PC-9 (cell line): ENCODE measurements around the gene PRLR.

Experiments
- EZH2 ChIP-seq: fragments of 200-600 bp; sonication (generic); IDR thresholded peaks from 2 replicates; pipeline ENCODE4 v1.8.0; 2017; ENCODE audit warnings: antibody characterized with exemption, low read depth
- TF ChIP-seq, protein P1 (sequence below): fragments of 200-600 bp; sonication (generic); conservative IDR thresholded peaks from 2 replicates; pipeline ENCODE4 v1.6.1; 2017; ENCODE audit warnings: mixed run types, antibody characterized with exemption, mild to moderate bottlenecking, moderate library complexity

GRCh38 chr5:35016174-35017051 lies 213.9 kb downstream of the PRLR start:
- TF ChIP-seq, protein P1, sequence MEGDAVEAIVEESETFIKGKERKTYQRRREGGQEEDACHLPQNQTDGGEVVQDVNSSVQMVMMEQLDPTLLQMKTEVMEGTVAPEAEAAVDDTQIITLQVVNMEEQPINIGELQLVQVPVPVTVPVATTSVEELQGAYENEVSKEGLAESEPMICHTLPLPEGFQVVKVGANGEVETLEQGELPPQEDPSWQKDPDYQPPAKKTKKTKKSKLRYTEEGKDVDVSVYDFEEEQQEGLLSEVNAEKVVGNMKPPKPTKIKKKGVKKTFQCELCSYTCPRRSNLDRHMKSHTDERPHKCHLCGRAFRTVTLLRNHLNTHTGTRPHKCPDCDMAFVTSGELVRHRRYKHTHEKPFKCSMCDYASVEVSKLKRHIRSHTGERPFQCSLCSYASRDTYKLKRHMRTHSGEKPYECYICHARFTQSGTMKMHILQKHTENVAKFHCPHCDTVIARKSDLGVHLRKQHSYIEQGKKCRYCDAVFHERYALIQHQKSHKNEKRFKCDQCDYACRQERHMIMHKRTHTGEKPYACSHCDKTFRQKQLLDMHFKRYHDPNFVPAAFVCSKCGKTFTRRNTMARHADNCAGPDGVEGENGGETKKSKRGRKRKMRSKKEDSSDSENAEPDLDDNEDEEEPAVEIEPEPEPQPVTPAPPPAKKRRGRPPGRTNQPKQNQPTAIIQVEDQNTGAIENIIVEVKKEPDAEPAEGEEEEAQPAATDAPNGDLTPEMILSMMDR = no peak
- no peak for TF ChIP-seq EZH2
